Measurements from ENCODE around the gene AICDA.

Gene AICDA

GRCh38 chr12:8554451-8555195 lies 58.0 kb downstream of the AICDA start:
- TF ChIP-seq, protein P1, sequence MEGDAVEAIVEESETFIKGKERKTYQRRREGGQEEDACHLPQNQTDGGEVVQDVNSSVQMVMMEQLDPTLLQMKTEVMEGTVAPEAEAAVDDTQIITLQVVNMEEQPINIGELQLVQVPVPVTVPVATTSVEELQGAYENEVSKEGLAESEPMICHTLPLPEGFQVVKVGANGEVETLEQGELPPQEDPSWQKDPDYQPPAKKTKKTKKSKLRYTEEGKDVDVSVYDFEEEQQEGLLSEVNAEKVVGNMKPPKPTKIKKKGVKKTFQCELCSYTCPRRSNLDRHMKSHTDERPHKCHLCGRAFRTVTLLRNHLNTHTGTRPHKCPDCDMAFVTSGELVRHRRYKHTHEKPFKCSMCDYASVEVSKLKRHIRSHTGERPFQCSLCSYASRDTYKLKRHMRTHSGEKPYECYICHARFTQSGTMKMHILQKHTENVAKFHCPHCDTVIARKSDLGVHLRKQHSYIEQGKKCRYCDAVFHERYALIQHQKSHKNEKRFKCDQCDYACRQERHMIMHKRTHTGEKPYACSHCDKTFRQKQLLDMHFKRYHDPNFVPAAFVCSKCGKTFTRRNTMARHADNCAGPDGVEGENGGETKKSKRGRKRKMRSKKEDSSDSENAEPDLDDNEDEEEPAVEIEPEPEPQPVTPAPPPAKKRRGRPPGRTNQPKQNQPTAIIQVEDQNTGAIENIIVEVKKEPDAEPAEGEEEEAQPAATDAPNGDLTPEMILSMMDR (IDR thresholded peaks at IDR 0.05; ENCODE audit: low read depth, low read length), result no peak

GRCh38 chr12:8553088-8553627 lies 59.5 kb downstream of the AICDA start:
- Histone ChIP-seq H3K9me3 (no peaks in the 10 kb centered on the region), H3K36me3 (no peaks in the 10 kb centered on the region), H3K27me3 (no peaks in the 10 kb centered on the region; the same call in 1 of the 2 replicates), H3K4me3 (ENCODE audit: low read depth, low read length) (no peak overlapping the region), H3K4me1 (no peaks in the 10 kb centered on the region)
- TF ChIP-seq, protein P1 (IDR thresholded peaks at IDR 0.05; ENCODE audit: low read depth, low read length), result no peak
- no peak for DNase-seq

More at GRCh38 chr12:8554451-8555195, 58.0 kb downstream of the AICDA start:
- H3K9me3 ChIP-seq, result no peaks in the 10 kb centered on the region
- H3K4me3 ChIP-seq (ENCODE audit: low read depth, low read length), result no peak overlapping the region
- no peaks in the 10 kb centered on the region for H3K36me3 ChIP-seq
- no peaks in the 10 kb centered on the region for H3K4me1 ChIP-seq
- no peaks in the 10 kb centered on the region; the same call in 1 of the 2 replicates for H3K27me3 ChIP-seq
- DNase-seq, result no peak

All from BE2C (cell line).